SK-N-SH treated with all-trans-retinoic acid at 6 μM for 48 hours (cell line): ENCODE results near the gene MALL.

ENCODE experiments used
- ATAC-seq: fragments of 200-7000 bp; cut with Tn5 transposase; 3 replicates; pipeline ENCODE4 v1.9.1; 2020; ENCODE audit warnings: mild to moderate bottlenecking, moderate library complexity
- ARNTL ChIP-seq: fragments of 450-650 bp; formaldehyde crosslinking; IDR thresholded peaks from 2 replicates; pipeline ENCODE4 v1.5.0; 2020; ENCODE audit warnings: low read depth, mild to moderate bottlenecking, moderate library complexity, borderline replicate concordance
- CREB5 ChIP-seq: fragments of 250-450 bp; sonication (Bioruptor Pico); IDR thresholded peaks from 2 replicates; pipeline ENCODE4 v1.5.1; 2020; ENCODE audit warnings: low read depth, mild to moderate bottlenecking, moderate library complexity
- CSDC2 ChIP-seq: fragments of 250-450 bp; sonication (Bioruptor Pico); IDR thresholded peaks from 2 replicates; pipeline ENCODE4 v1.5.0; 2020; ENCODE audit warnings: mild to moderate bottlenecking, moderate library complexity
- ESRRG ChIP-seq: fragments of 250-450 bp; sonication (Bioruptor Pico); IDR thresholded peaks from 2 replicates; pipeline ENCODE4 v1.6.1; 2021; ENCODE audit warnings: mild to moderate bottlenecking
- GLIS3 ChIP-seq: fragments of 250-450 bp; sonication (Bioruptor Pico); IDR thresholded peaks from 2 replicates; pipeline ENCODE4 v1.5.0; 2020; ENCODE audit warnings: mild to moderate bottlenecking, moderate library complexity
- ISL1 ChIP-seq: fragments of 250-450 bp; sonication (Bioruptor Pico); IDR thresholded peaks from 2 replicates; pipeline ENCODE4 v2.1.2; 2022; ENCODE audit warnings: mild to moderate bottlenecking, moderate library complexity
- PATZ1 ChIP-seq: fragments of 250-450 bp; sonication (Bioruptor Pico); IDR thresholded peaks from 2 replicates; pipeline ENCODE4 v1.8.0; 2020; ENCODE audit warnings: mild to moderate bottlenecking, moderate library complexity, borderline replicate concordance
- PPARA ChIP-seq: fragments of 250-450 bp; sonication (Bioruptor Pico); IDR thresholded peaks from 2 replicates; pipeline ENCODE4 v1.5.0; 2020; ENCODE audit warnings: mild to moderate bottlenecking, borderline replicate concordance
- RARB ChIP-seq: fragments of 250-450 bp; sonication (Bioruptor Pico); IDR thresholded peaks from 2 replicates; pipeline ENCODE4 v1.8.0; 2021; ENCODE audit warnings: mild to moderate bottlenecking, moderate library complexity
- SNAI2 ChIP-seq: fragments of 250-450 bp; sonication (Bioruptor Pico); IDR thresholded peaks from 2 replicates; pipeline ENCODE4 v1.5.0; 2020; ENCODE audit warnings: mild to moderate bottlenecking, moderate library complexity
- TCF4 ChIP-seq: fragments of 250-450 bp; sonication (Bioruptor Pico); IDR thresholded peaks from 2 replicates; pipeline ENCODE4 v1.8.0; 2021; ENCODE audit warnings: mild to moderate bottlenecking, moderate library complexity, borderline replicate concordance
- TOX ChIP-seq: fragments of 250-450 bp; sonication (Bioruptor Pico); IDR thresholded peaks from 2 replicates; pipeline ENCODE4 v1.8.0; 2021; ENCODE audit warnings: mild to moderate bottlenecking, moderate library complexity, borderline replicate concordance
- TSHZ2 ChIP-seq: fragments of 250-450 bp; sonication (Bioruptor Pico); IDR thresholded peaks from 2 replicates; pipeline ENCODE4 v1.5.0; 2020; ENCODE audit warnings: mild to moderate bottlenecking, moderate library complexity
- ZC3H10 ChIP-seq: fragments of 250-450 bp; sonication (Bioruptor Pico); IDR thresholded peaks from 2 replicates; pipeline ENCODE4 v1.5.1; 2021; ENCODE audit warnings: mild to moderate bottlenecking, moderate library complexity
- ZFP3 ChIP-seq: fragments of 250-450 bp; sonication (Bioruptor Pico); IDR thresholded peaks from 2 replicates; pipeline ENCODE4 v1.5.0; 2020; ENCODE audit warnings: mild to moderate bottlenecking, moderate library complexity
- ZFP30 ChIP-seq: fragments of 450-650 bp; formaldehyde crosslinking; IDR thresholded peaks from 2 replicates; pipeline ENCODE4 v1.5.0; 2022; ENCODE audit warnings: mild to moderate bottlenecking, moderate library complexity
- ZNF565 ChIP-seq: fragments of 450-650 bp; formaldehyde crosslinking; conservative IDR thresholded peaks from 2 replicates; pipeline ENCODE4 v1.5.0; 2020; ENCODE audit warnings: low read depth, mild to moderate bottlenecking, moderate library complexity
- ZNF70 ChIP-seq: fragments of 450-650 bp; formaldehyde crosslinking; IDR thresholded peaks from 2 replicates; pipeline ENCODE4 v1.5.0; 2020; ENCODE audit warnings: mild to moderate bottlenecking, moderate library complexity
- TF ChIP-seq, protein P1 (sequence below): fragments of 250-450 bp; sonication (Bioruptor Pico); IDR thresholded peaks from 2 replicates; pipeline ENCODE4 v1.5.1; 2021; ENCODE audit warnings: mild to moderate bottlenecking, moderate library complexity

The MALL gene

DNA sequence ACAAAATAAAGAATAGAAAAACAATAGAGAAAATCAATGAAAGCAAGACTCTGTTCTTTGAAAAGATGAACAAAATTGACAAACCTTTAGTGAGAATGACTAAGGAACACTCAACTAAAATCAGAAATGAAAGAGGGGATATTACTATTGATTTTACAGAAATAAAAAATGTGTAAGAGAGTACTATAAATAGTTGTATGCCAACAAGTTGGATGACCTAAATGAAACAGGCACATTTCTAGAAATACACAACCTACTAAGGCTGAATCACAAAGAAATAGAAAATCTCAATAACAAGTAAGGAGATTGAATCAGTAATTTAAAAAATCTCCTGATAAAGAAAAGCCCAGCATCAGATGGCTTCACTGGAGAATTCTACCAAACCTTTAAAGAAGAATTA, 18.4 kb upstream of the MALL start (continued):
- TF ChIP-seq CREB5 (CRISPR knock-in tag) (no peak), TSHZ2 (CRISPR knock-in tag) (no peak), TCF4 (CRISPR knock-in tag) (no peak), ZNF70 (CRISPR knock-in tag) (no peak), ZFP30 (no peak)

DNA sequence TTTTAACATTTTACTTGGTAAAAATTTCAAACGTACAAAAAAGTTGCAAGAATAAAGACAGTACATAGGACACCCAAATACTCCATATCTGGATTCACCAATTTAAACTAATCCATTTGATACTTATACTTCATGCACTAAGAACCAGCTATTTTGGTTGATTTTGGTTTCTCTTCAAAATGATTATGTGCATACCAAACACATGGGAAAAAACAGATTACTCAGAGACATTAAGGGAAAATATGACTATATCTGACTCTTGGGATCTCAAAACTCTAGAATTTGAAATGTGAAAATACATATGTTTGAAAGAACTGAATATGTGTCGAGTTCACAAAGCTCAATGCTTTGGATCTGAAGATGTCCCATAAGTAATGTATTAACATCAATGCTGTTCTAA, 15.5 kb upstream of the MALL start:
- ATAC-seq, result no peak
- TF ChIP-seq TOX (CRISPR knock-in tag) (no peak), PPARA (CRISPR knock-in tag) (no peak), PATZ1 (CRISPR knock-in tag) (no peak), ZFP30 (no peak), SNAI2 (CRISPR knock-in tag) (no peak), RARB (CRISPR knock-in tag) (no peak), ARNTL (CRISPR knock-in tag) (no peak), GLIS3 (CRISPR knock-in tag) (no peak), CSDC2 (CRISPR knock-in tag) (no peak), TSHZ2 (CRISPR knock-in tag) (no peak), CREB5 (CRISPR knock-in tag) (no peak), ZC3H10 (no peak), ISL1 (no peak)

- ATAC-seq, result no peak
- TF ChIP-seq, protein P1, sequence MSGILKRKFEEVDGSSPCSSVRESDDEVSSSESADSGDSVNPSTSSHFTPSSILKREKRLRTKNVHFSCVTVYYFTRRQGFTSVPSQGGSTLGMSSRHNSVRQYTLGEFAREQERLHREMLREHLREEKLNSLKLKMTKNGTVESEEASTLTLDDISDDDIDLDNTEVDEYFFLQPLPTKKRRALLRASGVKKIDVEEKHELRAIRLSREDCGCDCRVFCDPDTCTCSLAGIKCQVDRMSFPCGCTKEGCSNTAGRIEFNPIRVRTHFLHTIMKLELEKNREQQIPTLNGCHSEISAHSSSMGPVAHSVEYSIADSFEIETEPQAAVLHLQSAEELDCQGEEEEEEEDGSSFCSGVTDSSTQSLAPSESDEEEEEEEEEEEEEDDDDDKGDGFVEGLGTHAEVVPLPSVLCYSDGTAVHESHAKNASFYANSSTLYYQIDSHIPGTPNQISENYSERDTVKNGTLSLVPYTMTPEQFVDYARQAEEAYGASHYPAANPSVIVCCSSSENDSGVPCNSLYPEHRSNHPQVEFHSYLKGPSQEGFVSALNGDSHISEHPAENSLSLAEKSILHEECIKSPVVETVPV (CRISPR knock-in tag), result no peak
- TF ChIP-seq RARB (CRISPR knock-in tag), result no peak
- no peak for TF ChIP-seq PATZ1 (CRISPR knock-in tag)
- no peak for TF ChIP-seq ZNF565 (CRISPR knock-in tag)
- no peak for TF ChIP-seq ESRRG (CRISPR knock-in tag)
- TF ChIP-seq ZFP3 (CRISPR knock-in tag), result no peak
- TF ChIP-seq TSHZ2 (CRISPR knock-in tag), result no peak
- no peak for TF ChIP-seq CREB5 (CRISPR knock-in tag)
- no peak for TF ChIP-seq TCF4 (CRISPR knock-in tag)
- no peak for TF ChIP-seq ZC3H10
- TF ChIP-seq GLIS3 (CRISPR knock-in tag), result no peak
Observed at GRCh38 chr2:110130757-110131156, 15.1 kb upstream of the MALL start.
